Smooth muscle cell of the brain vasculature (primary cell): ENCODE data around the gene CENPT.
"Not testable (repeated sequence)": the region's sequence is repeated elsewhere in the genome, so short reads cannot be mapped to it uniquely, and the experiment has no call there.

Source experiments
- DNase-seq: peaks from one replicate; pipeline ENCODE4 v3.0.0-alpha.2; 2012; ENCODE audit warnings: low read depth, low spot score

CENPT gene

GRCh38 chr16:67874372-67874771, 26.9 kb upstream of the CENPT start:
- DNase-seq, result no peak

DNA sequence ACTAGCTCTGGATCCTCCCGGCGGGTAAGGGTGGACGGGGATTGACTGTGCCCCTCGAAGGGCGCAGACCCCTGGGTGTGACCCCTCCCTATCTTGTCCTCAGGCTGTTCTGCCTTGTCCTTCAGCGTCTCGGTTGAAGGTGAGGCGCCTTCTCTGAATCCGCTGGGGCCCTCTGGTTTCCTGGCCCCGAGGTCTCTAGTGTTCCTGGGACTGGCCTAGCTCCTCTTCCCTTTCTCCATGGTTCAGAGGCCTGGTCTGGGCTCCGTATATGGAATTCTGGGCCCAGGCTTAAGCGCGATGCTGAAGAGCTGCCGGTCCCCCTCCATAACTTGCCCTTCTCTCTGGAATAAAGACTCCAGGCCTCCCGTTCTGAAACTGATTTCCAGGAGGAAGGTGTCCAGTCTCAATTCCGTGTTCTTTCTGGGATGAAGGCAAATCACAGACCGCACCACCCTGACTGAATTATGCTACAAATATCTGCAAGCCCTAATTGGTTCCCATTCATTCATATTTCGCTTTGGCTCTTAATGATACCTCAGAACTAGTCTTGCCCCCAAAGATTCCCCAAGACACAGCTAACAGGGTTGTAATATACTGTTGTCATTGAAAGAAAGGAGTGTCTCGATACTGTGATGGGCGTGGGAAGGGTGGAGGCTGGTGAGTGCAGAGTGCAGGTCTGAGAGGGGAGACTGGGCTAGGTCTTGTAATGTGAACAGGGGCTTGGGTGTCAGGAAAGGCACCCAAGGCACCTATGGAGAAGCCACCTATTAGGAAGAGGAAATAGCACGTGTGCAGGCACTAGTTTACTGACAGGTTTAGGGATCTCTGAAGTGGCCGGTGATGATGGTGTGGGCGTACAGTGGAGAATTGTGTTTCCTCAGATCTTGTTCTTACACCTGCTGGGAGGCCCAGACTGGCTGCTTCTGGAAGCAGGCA, 26.2 kb upstream of the CENPT start:
- DNase-seq, result no peak

DNA sequence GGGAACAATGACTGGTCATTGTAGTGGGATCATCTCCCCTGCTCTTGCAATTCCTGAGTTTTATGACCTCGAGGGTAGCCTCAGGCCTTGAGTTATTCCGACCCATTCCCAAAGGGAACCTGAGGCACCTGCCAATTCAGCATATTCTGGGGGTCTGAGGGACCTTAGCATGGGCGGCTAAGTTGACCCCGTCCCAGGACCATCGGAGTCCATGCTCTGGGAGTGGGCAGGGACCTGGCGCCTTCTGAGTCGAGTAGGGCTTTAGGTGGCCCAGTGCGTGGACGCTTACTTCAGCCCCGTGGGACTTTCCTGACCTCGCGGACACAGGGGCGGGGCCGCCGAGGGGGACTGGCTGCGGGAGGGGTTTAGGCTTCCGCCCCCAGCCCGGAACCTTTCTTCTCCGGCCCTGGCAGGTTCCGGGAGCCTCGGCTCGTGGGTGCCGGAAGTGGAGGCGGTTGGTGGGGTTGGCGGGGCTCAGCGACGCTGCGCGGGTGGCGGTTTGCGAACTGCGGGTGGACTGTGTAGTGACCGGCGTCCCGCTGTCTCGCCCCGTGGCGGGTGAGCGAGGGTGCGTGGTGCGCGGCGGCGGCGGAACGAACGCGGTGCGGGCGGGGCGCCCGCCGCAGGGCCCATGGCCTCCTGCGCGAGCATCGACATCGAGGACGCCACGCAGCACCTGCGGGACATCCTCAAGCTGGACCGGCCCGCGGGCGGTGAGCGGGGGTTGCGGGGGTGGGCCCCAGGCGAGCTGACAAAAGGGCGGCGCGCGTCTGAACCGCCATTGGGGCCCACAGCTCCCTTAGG, 25.3 kb upstream of the CENPT start, which contains the start of gene EDC4:
TSS of gene EDC4 (plus strand) at position 422 of the 804 bp plus-strand sequence. CDS start at position 632, 210 bp downstream.
- DNase-seq, result no peak

- DNase-seq, result no peak
Measured at GRCh38 chr16:67872131-67872630, 24.7 kb upstream of the CENPT start.

- no peak for DNase-seq
Measured at GRCh38 chr16:67871256-67871655, 23.8 kb upstream of the CENPT start.

GRCh38 chr16:67869653-67870052, 22.2 kb upstream of the CENPT start:
- no peak for DNase-seq

GRCh38 chr16:67868290-67868689, 20.8 kb upstream of the CENPT start:
- DNase-seq, result no peak

DNA sequence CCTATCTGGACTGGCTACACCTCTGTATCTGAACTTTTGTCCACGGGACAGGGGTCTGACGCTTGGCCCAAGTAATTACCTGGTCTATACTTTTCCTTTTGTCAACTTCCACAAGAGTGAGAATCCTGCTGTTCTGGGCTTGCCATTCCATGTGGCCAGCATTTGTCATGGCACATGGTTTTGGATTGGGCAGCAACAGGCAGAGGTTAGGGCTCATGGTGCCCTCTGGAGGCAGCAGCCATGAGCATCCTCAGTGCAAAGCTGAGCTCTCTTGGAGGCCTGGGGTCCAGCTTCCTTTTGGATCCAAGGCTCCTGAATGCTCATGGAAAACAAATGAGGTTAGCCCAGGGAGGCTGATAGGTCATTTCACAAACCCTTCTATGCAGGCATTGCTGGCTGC, 17.8 kb upstream of the CENPT start:
- no peak for DNase-seq

DNA sequence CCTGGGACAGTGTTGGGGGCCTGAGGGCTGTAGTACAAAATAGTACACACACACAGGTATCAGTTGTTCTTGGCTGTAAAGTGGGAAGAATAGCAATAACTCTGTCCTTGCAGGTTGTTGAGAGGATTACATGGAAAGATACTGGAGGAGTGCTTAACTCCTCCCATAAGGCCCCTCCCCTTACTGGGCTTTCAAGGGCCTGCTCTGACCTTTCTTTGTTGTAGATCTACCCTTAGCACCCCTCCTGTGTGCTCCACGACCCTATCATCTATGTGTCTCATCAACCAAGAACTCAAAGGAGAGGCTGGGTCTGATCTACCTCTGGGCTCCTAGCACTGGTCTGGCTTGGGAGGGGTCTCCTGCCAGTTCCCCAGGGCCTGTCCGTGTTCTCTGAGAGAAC, 17.1 kb upstream of the CENPT start:
- no peak for DNase-seq

GRCh38 chr16:67864044-67864443, 16.6 kb upstream of the CENPT start:
- not testable (repeated sequence) for DNase-seq

DNA sequence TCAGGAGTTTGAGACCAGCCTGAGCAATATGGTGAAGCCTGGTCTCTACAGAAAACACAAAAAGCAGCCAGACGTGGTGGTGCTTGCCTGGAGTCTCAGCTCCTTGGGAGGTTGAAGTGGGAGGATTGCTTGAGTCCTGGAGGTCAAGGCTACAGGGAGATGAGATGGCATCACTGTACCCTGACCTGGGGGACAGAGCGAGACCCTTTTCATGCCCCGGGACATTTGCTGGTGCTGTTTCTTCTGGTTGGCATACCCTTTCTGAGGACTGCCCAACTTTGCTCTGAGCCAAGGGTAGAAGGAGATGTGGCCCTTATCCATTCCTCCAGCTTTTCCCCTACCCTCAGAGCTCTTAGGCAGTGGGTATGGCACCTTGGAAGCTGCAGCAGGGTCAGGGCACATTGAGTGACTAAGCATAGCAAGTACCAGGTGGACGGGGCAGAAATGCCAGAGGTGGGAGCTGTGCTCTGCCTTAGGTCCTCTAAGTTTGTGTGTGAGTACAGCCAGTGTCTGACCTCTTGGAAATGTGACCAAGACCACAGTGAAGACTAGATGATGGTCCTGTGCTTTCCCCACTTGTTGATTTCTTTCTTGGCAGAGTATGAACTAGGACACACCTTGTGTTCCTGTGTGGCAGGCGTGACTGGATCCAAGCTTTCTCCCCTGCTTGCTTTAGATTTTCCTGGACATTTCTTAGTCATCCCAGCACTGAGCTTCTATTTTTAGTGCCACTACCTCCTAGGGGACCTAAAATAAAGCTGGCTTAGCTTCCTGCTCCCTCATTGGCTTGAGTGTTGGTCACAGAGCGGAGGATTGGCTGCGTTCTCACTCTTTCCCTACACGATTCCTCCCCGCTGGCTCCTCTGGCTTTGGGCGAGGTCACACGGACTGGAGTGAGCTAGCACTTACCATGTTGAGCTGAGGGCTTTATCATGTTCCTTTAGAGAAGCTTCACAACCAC, 15.4 kb upstream of the CENPT start:
- DNase-seq, result no peak

DNA sequence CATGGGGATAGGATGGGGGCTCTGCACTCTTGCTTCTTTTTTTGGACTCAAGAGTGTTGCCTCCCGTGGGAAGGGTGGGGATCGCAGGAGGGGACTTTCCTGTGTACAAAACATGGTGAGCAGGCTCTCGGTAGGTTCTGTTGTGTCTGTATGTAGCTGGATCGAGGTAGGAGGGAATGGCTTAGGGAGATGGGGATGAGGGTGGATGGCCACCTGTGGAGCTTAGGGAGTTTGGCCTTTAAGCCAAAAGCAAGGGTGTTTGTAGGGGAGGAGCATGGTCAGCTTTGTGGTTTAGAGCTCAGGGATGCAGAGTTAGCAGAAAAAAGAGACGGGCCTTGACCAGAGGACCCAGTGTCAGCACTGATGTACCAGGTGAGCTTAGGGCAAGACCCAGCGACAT, 14.4 kb upstream of the CENPT start:
- no peak for DNase-seq

DNA sequence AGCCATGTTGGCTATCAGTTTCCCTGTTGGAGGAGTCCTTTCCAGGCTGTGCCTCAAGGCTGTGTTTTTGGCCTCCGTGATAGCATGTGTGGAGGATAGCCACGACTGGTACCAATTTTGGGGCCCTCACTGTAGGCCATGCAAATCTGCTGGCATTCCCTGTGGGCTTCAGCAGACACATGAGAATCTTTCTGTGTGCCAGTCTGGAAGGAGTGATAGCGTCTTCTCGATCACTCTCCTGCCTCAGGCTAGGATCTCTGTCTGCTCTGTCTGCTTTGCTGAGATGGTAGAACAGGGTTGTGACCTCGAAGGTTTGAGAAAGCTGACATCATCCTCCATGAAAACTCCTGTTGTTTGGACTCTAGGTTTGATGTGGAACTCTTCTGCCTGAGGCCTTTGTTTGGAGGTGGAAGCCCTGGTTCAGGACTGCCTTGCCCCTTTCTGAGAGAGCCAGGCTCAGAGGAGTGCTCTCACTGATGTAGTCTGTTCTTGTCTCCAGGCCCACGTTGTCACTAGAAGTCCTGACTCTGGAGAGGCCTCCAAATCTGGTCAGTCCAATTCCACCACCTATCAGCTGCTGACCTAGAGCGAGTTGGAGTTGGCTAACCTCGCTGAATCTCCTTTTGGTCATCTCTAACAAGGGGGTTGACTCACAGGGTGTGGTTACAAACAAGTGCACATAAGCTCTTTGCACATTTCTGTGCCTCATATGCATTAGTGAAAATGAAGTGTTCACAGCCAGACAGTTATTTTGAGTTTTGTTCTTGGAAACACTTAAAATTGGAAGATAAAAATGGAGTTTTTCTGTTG, 13.3 kb upstream of the CENPT start:
- DNase-seq, result no peak

- no peak for DNase-seq
Measured at GRCh38 chr16:67858500-67858899, 11.0 kb upstream of the CENPT start.

DNA sequence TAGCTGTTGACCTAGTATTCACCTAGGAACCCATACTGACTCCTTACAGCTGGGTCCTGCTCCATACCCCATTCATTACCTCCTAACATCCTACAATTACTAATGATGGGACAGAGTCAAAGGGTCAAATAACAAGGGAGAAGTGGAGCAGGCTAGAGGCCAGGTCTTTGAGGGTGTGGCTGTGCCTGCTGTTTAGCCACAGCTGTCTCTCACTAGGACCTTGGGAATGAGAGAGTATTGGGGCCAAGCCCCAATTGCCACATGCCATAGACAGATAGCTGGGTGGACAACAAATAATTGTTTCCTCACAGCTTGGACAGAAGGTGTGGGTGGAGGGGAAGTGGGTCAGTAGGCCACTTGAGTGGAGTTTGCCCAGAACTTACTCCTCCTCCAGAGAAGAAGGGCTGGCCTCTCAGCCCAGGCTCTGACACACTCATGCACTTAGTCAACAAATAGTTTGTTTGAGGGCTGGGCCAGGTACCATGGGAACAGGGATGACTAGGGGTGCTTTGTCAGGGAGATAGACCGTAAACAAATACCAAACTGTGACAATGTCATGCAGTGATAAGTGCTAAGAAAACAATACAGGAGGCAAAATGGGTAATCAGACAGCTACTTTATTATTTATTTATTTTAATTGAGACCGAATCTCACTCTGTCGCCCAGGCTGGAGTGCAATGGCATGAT, 10.2 kb upstream of the CENPT start:
- no peak for DNase-seq

GRCh38 chr16:67856927-67857546, 9.5 kb upstream of the CENPT start:
- no peak for DNase-seq

DNA sequence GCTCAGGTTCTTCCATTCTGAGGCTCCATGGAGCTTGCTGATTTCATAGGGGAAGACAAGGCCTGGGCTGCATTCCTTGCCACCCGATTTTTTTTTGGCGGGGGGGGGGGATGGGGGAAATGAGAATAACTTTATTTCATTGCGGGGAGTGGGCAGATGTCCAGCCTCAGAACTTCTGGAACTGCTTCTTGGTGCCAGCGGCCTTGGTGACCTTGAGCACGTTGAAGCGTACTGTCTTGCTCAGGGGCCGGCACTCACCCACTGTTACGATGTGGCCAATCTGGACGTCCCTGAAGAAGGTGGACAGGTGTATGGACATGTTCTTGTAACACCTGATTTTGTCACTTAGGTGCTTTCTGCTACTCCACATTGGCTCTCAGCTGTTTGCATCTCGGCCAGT, 8.3 kb upstream of the CENPT start:
- DNase-seq, result no peak

DNA sequence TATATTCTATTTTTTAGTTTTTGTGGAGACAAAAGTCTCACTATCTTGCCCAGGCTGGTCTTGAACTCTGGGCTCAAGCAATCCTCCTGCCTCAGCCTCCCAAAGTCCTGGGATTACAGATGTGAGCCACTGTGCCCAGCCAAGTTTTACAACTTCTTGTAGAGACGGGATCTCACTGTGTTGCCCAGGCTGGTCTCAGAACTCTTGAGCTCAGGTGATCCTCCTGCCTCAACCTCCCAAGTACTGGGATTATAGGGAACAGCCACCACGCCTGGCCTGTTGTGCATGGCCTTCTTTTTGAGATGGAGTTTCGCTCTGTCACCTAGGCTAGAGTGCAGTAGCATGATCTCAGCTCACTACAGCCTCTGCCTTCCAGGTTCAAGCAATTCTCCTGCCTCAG, 6.2 kb upstream of the CENPT start:
- no peak for DNase-seq

DNA sequence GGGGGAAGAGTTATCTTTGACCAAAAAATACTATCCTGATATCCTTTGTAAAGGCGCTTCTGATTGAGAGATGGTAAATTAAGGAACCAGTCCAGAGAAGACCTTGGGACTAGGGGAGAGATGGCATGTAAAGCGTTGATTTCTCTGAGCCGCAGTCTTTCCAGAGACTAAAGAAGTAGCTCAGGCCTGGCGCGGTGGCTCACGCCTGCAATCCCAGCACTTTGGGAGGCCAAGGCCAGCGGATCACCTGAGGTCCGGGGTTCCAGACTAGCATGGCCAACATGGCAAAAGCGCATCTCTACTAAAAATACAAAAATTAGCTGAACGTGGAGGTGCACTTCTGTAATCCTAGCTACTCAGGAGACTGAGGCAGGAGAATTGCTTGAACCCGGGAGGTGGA, 625 bp upstream of the CENPT start:
- no peak for DNase-seq
